NCI-H1436 treated with DMSO at 0.1 percent for 48 hours (cell line): ENCODE results near the gene HSD17B14.
"Not testable (repeated sequence)": the region's sequence is repeated elsewhere in the genome, so short reads cannot be mapped to it uniquely, and the experiment has no call there.

ENCODE experiments used
- DNase-seq: peaks from one replicate; lab custom pipeline; 2025; lab: John Stamatoyannopoulos, UW

HSD17B14 gene

GRCh38 chr19:48867123-48867745, 30.9 kb upstream of the HSD17B14 start:
- DNase-seq = no peak

- no peak for DNase-seq
Measured at GRCh38 chr19:48866692-48867091, 30.4 kb upstream of the HSD17B14 start.

- no peak for DNase-seq
Measured at GRCh38 chr19:48862827-48863226, 26.5 kb upstream of the HSD17B14 start.

GRCh38 chr19:48861313-48861712, 25.0 kb upstream of the HSD17B14 start:
- no peak for DNase-seq

- no peak for DNase-seq
Measured at GRCh38 chr19:48859711-48860572, 23.7 kb upstream of the HSD17B14 start.

- no peak for DNase-seq
Measured at GRCh38 chr19:48858984-48859710, 22.9 kb upstream of the HSD17B14 start.

- no peak for DNase-seq
Measured at GRCh38 chr19:48856921-48857320, 20.6 kb upstream of the HSD17B14 start.

- no peak for DNase-seq
Measured at GRCh38 chr19:48854103-48854502, 17.8 kb upstream of the HSD17B14 start.

GRCh38 chr19:48853483-48853882, 17.2 kb upstream of the HSD17B14 start:
- no peak for DNase-seq

- DNase-seq = no peak
Measured at GRCh38 chr19:48852292-48852691, 16.0 kb upstream of the HSD17B14 start.

GRCh38 chr19:48846659-48847058, 10.4 kb upstream of the HSD17B14 start:
- DNase-seq = not testable (repeated sequence)

GRCh38 chr19:48845384-48845783, 9.1 kb upstream of the HSD17B14 start:
- no peak for DNase-seq

GRCh38 chr19:48844472-48844871, 8.2 kb upstream of the HSD17B14 start:
- DNase-seq = no peak

- no peak for DNase-seq
Measured at GRCh38 chr19:48842789-48843162, 6.5 kb upstream of the HSD17B14 start.

GRCh38 chr19:48841571-48841970, 5.3 kb upstream of the HSD17B14 start:
- DNase-seq = no peak

- no peak for DNase-seq
Measured at GRCh38 chr19:48841047-48841446, 4.8 kb upstream of the HSD17B14 start.

- no peak for DNase-seq
Measured at GRCh38 chr19:48837687-48838086, 1.4 kb upstream of the HSD17B14 start.

GRCh38 chr19:48837051-48837524, 797 bp upstream of the HSD17B14 start:
- DNase-seq = no peak

- no peak for DNase-seq
Measured at GRCh38 chr19:48835734-48836088, 580 bp downstream of the HSD17B14 start.

- DNase-seq = no peak
Measured at GRCh38 chr19:48833977-48834376, 2.3 kb downstream of the HSD17B14 start.

- DNase-seq = no peak
Measured at GRCh38 chr19:48833049-48833448, 3.2 kb downstream of the HSD17B14 start.

GRCh38 chr19:48830965-48831364, 5.3 kb downstream of the HSD17B14 start:
- DNase-seq = no peak

- DNase-seq = no peak
Measured at GRCh38 chr19:48830088-48830487, 6.2 kb downstream of the HSD17B14 start.
